HFF-Myc (cell line): ENCODE measurements around the gene FAM53C.
"Not testable (repeated sequence)": the region's sequence is repeated elsewhere in the genome, so short reads cannot be mapped to it uniquely, and the experiment has no call there.

Experiments used
- DNase-seq: peaks from one replicate; pipeline ENCODE4 v3.0.0-alpha.2; 2011; ENCODE audit warnings: low read depth; ENCODE audit errors: extremely low read depth
- H3K4me3 ChIP-seq: replicated peaks from 2 replicates; pipeline ENCODE4 v1.5.1; 2011; ENCODE audit warnings: low read depth, mild to moderate bottlenecking, control low read depth, low read length
- CTCF ChIP-seq: IDR thresholded peaks from 2 replicates; pipeline ENCODE4 v1.5.1; 2012; ENCODE audit warnings: mild to moderate bottlenecking, low read depth, low read length, control low read depth; ENCODE audit errors: missing control alignments

The FAM53C gene

GRCh38 chr5:138337685-138338410 is at the start of gene FAM53C:
Gene FAM53C (plus strand): TSS chr5:138338266. CDS start chr5:138341336, 3,070 bp downstream.
- H3K4me3 ChIP-seq: peak within 1 kb of the TSS; percentile 82
- DNase-seq: peak; percentile 69
- TF ChIP-seq CTCF: no peak

GRCh38 chr5:138289296-138289695 is 48.8 kb upstream of the FAM53C start:
- TF ChIP-seq CTCF: no peak
- no peak overlapping the region for H3K4me3 ChIP-seq
- DNase-seq: no peak

GRCh38 chr5:138303372-138303771 is 34.7 kb upstream of the FAM53C start:
- no peak overlapping the region for H3K4me3 ChIP-seq
- peak; percentile 22 for DNase-seq
- no peak for TF ChIP-seq CTCF

- no peak for TF ChIP-seq CTCF
- no peak for DNase-seq
- no peak overlapping the region for H3K4me3 ChIP-seq
Measured at GRCh38 chr5:138305797-138306196, 32.3 kb upstream of the FAM53C start.

- TF ChIP-seq CTCF: no peak
- H3K4me3 ChIP-seq: no peak overlapping the region
- DNase-seq: no peak
Measured at GRCh38 chr5:138315751-138316278, 22.3 kb upstream of the FAM53C start.

GRCh38 chr5:138316355-138316754 is 21.7 kb upstream of the FAM53C start:
- H3K4me3 ChIP-seq: no peak overlapping the region
- no peak for DNase-seq
- no peak for TF ChIP-seq CTCF

GRCh38 chr5:138318211-138318610 is 19.9 kb upstream of the FAM53C start:
- DNase-seq, H3K4me3 ChIP-seq: not testable (repeated sequence)
